SH-SY5Y (cell line): Measurements from ENCODE around the gene COL4A6.

ENCODE experiments used
- GATA2 ChIP-seq: IDR thresholded peaks from 2 replicates; pipeline ENCODE4 v1.6.1; 2011; ENCODE audit warnings: mild to moderate bottlenecking, low read depth, low read length
- GATA3 ChIP-seq: IDR thresholded peaks from 2 replicates; pipeline ENCODE4 v1.6.1; 2011; ENCODE audit warnings: low read depth, mild to moderate bottlenecking, low read length, moderate library complexity

DNA sequence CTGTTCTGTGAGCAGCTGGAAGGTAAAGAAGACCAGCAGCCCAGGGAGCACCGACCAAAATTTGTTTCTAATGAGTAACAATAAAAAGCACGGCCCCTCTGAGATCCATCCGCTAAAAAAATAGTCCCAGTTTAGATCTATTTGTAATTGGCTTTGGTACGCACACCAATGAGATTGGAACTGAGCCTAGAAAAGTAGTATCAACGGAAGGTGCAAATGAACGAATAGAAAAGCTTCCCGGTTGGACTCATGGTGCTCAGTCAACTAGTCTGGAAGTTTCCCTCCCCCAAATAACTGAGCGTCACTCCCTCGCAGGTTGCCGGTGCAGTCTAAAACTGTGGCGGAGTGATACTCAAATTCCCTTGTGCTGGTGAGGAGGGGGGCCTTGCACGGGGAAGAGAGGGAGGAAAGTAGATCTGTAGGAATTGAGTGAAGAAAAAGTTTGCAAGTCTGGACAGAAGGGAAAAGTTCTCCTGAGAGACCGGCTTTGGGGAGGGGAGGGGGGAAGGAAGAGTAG is 1.3 kb upstream of the COL4A6 start, which contains the start of gene COL4A5:
- TF ChIP-seq GATA3, result no peak
- TF ChIP-seq GATA2, result no peak
